ENCODE results near the gene HIF3A.

Gene HIF3A

DNA sequence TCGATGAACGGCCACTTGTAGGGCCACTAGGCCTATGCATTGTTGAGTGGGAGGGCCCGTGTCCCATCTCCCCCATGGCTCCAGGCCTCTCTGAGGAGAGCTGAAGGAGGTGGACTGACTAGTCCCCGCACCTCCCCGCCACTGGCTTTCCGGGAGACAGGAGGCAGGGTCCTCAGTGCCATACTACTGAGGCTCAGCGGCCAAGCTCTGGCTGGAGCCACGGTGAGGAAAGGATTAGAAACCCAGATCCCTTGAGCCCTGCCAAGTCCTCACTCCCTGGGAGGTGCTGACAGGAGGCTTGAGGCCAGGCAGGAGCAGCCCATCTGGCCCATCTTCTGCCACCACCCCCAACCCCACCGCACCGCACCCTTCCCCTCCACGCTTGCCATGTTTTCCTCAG lies 87.6 kb downstream of the HIF3A start:
- DNase-seq, result peak in 1 of 14 donors; percentile 23

DNA sequence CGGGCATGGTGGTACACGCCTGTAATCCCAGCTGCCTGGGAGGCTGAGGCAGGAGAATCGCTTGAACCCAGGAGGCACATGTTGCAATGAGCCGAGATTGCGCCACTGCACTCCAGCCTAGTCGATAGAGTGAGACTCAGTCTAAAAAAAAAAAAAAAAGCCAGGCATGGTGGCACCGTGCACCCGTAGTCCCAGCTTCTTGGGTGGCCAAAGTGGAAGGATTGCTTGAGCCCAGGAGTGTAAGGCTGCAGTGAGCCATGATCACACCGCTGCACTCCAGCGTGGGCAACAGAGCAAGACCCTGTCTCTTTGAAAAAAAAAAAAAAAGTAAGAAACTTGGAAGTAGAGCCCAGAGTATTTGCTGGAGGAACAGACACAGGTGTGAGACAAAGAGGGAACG lies 88.8 kb downstream of the HIF3A start:
- no peak for DNase-seq

DNA sequence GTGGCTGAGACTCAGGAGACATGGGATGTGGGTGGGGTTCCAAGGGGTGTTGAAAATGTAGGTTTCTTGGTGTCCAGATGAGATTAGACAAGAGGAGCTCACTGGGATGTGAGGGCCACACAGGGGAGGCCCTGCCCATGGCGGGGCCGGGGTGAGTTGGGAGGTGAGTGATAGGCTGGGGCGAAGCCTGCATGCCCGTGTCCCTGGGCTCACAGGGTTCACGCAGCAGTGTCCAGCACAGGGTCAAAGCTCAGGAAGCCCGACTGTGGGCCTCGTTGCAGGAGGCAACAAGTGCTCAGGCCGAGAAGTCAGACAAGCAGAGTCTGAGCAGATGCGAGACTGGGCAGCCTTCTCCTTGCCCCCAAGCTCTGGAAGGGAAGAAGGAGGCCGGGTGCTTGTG lies 89.3 kb downstream of the HIF3A start:
- DNase-seq, result no peak

DNA sequence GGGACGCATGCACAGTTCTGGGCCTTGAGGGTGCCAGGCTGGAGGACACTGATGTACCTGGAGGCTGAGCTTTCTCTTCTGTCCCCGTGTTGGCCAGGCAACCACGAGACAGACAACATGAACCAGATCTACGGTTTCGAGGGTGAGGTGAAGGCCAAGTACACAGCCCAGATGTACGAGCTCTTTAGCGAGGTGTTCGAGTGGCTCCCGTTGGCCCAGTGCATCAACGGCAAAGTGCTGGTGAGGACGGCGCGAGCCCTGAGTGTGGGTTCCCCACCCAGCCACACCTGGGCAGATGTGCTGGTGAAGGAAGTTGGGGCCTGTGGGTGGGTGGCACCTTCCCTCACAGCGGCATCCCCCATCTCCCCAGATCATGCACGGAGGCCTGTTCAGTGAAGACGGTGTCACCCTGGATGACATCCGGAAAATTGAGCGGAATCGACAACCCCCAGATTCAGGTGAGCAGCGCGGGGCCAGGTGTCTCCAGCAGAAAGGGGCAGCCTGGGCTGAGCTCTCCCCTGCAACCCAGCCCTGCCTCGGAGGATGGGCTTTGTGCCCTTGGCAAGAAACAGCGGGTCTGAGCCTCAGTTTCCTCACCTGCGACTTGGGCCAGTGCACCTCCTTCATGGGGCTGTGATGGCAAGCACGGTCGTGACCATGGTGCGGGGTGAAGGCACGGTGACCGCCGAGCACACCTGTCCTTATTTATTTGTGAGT lies 90.3 kb downstream of the HIF3A start:
- no peak for DNase-seq

DNA sequence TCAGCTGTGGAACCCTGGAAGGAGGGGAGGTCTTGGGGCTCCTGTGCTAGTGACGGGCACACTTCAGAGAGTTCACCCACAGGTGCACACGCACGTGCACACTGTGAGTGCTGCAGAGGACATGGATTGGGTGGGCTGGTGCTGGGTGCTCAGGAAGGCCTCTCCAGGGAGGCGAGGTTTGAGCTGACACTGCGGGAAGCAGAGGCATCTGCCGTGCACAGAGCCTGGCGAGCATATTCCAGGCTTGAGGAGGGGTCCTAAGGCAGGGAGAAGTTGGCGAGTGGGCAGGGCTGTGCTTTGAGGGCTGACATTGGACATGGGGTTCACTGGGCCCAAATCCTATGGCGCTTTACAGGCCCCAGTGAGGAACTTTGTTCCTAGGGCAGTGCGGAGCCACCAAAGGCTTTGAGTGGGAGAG lies 90.9 kb downstream of the HIF3A start:
- DNase-seq, result no peak

DNA sequence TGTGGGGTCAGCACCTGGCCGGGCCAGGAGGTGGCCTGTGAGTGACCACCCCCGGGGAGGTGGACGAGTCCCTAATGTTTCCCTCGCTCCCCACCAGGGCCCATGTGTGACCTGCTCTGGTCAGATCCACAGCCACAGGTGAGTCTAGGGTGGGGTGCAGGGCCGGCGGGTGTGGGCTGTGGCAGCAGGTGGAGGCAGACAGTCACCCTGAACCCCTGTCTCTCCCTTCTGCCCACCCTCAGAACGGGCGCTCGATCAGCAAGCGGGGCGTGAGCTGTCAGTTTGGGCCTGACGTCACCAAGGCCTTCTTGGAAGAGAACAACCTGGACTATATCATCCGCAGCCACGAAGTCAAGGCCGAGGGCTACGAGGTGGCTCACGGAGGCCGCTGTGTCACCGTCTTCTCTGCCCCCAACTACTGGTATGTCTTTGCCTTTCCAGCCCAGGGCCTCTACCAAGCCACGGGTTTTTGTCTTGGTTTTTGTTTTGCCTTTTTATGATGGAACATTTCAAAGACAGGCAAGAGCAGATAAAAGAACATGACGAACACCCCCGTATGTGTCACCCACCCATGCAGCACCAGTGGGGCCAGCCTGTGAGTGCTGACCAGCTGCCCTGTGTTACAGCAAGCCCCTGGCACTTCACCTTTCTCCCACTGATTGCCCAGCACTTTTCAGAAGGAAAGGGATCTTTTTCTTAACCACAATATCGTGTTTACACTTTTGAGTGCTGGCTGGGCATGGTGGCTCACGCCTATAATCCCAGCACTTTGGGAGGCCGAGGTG lies 91.7 kb downstream of the HIF3A start:
- no peak for DNase-seq

DNA sequence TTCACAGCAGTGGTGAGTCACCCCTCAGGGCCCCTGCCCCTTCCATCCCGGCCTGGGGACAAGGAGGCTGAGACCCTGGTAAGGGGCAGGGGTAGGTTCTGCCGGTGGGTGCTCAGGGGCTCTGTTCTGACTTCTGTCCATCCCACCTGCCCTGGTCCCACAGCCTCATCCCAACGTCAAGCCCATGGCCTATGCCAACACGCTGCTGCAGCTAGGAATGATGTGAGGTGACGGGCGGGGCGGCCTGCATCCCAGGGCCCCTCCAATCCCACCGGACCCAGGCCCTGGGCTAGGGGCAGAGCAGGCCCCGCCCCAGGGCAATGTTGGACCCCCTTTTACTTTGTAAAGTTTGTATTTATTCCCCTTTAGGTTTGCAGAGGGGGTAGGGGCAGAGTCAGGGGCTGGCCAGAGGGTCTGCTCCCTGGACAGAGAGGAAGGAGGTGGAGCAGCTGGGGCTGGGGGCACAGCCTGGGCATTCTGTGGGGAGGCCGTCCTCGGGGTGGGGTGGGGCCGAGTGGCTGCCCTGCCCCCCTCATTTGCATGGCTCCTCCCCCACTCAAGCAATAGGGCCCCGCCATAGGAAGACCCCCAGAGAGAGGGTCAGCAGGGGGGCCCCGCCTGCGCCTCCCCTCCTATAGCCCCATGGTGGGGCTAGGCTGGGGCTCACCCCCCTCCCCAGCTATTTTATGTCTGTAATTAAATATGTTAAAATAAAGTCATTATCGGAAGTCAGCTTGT lies 93.4 kb downstream of the HIF3A start:
- DNase-seq, result no peak

DNA sequence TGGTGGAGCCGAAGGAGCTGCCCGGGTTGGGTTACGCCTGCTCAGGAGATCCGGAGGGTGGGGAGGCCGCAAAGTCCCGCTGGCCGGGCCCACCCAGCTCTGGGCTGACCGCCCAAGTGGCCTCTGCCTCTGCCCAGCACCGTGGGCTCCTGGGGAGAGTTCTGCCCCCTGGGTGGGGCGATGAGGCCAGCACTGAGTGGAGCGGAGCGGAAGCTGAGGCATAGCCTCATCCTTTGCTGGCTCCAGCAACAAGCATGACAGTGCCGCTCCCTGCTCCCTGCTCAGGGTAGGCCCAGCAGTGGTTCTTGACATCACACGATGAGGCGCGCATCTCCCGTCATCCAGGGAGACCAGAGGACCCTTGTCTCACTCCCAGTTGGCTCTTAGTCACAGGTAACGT lies 94.0 kb downstream of the HIF3A start:
- peak in 1 of 14 donors; percentile 26 for DNase-seq

DNA sequence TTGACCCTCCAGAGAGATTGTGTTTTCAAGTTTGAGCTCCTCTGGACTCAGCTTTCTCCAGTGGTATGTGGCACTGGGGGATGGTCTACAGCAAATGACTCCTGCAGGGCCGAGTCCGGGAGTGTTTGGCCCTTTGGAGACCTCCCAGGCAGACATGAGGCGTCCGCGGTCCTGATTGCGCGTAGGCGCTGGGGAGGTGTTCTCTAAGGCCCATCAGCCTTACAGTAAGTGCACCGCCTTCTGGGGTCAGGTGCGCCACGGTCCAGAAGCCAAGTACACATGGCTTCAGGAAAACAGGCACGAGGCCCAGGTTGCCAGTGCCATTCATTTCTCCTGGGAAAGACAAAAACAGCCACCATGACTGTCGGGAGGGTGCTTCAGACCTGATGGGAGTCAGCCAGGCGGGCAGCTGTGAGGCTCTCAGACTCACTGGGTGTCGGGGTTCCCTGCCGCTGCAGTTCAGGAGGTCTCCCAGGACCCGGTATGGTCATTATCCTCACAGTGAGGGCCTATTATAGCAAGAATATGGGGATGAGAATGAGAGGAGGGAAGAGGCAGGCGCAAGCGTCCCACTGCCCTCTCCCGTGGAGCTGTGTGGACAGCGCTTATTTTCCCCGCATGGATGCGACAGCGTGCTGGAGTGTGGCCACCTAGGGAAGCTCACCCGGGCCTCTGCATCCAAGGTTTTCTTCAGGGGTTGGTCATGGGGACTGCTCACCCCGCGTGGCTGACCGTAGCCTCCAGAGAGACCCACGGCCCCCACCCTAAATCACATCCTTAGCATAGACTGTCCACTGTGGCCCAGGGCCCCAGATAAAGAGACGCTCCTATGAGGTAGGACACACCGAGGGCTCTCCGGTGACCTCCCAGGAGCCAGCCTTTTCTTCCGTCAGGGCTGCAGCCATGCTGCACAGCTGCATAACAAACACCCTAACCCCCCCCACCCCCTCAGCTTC lies 94.7 kb downstream of the HIF3A start:
- no peak for DNase-seq

DNA sequence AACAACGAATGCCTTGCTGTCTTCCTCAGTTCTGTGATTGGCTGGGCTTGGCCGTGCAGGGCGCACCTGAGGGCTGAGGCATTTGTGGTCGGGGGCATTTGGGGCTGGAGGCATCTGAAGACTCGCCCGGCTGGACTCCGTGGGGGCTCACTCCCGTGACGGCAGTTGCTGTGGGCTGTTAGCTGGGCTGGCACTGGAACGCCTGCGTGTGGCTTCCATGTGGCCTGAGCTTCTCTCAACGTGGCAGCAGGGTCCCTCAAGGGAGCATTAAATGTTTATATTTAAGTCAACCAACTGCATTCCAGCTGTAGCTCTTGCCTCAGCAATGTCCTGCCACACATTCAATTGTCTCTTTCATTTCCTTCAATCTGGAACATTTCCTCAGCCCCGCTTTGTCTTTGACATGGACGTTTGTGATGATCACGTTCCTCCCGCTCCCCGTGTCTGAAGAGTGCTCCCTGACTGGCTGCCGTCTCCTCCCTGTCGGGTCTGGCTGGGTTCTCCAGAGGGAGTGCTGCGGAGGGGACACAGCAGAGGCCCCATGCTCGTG lies 95.5 kb downstream of the HIF3A start:
- DNase-seq, result no peak

DNA sequence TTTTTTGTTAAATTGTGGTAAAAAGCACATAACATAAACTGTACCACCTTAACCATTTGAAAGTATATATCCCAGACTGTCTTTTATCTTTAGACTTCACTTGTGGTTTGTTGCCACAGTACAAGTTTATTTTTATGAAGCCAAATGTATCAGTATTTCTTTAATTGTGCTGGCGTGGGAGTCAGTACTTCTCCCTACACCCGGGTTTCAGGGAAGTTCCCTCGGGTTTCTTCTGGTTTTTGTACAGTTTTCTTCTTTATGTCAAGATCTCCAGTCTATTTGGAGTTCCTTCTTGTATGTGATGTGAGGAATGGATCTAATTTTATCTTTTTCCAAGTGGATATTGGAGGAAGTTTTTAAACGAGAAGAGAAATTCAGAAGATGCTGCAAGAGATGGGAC lies 96.0 kb downstream of the HIF3A start:
- DNase-seq, result no peak

Measured in C1 segment of cervical spinal cord (tissue), 14 donors.